NCI-H524 treated with DMSO at 0.1 percent for 48 hours (cell line): ENCODE results near the gene FAM25G.
"Not testable (repeated sequence)": the region's sequence is repeated elsewhere in the genome, so short reads cannot be mapped to it uniquely, and the experiment has no call there.

ENCODE experiments used
- DNase-seq: peaks from one replicate; lab custom pipeline; 2025; lab: John Stamatoyannopoulos, UW

The FAM25G gene

GRCh38 chr10:47465216-47465917 is 26.1 kb downstream of the FAM25G start:
- not testable (repeated sequence) for DNase-seq

- not testable (repeated sequence) for DNase-seq
These were observed 28.7 kb downstream of the FAM25G start for GRCh38 chr10:47462577-47463358.

- not testable (repeated sequence) for DNase-seq
These were observed 30.2 kb downstream of the FAM25G start for GRCh38 chr10:47461261-47461687.

GRCh38 chr10:47458466-47459154 is 32.9 kb downstream of the FAM25G start:
- DNase-seq = no peak

- no peak for DNase-seq
These were observed 33.7 kb downstream of the FAM25G start for GRCh38 chr10:47457826-47458225.

GRCh38 chr10:47457528-47457820 is 34.0 kb downstream of the FAM25G start:
- DNase-seq = no peak

- DNase-seq = no peak
These were observed 34.5 kb downstream of the FAM25G start for GRCh38 chr10:47456794-47457527.

- DNase-seq = no peak
These were observed 35.3 kb downstream of the FAM25G start for GRCh38 chr10:47456079-47456785.

GRCh38 chr10:47455350-47456078 is 36.0 kb downstream of the FAM25G start:
- not testable (repeated sequence) for DNase-seq

- DNase-seq = no peak
These were observed 36.8 kb downstream of the FAM25G start for GRCh38 chr10:47454780-47455058.

GRCh38 chr10:47454008-47454779 is 37.3 kb downstream of the FAM25G start:
- no peak for DNase-seq

- no peak for DNase-seq
These were observed 38.1 kb downstream of the FAM25G start for GRCh38 chr10:47453141-47454007.

GRCh38 chr10:47452495-47453140 is 38.9 kb downstream of the FAM25G start:
- no peak for DNase-seq

- no peak for DNase-seq
These were observed 39.5 kb downstream of the FAM25G start for GRCh38 chr10:47451998-47452494.

GRCh38 chr10:47451273-47451997 is 40.1 kb downstream of the FAM25G start:
- DNase-seq = no peak

GRCh38 chr10:47450442-47450841 is 41.1 kb downstream of the FAM25G start:
- DNase-seq = no peak

GRCh38 chr10:47449979-47450378 is 41.5 kb downstream of the FAM25G start:
- DNase-seq = no peak
